Adrenal gland (tissue), 12 donors: ENCODE results near the gene PDE9A. TPM values are rescaled to one million over a fixed set of nuclear protein-coding genes. Genes with fewer than 3 reads are reported as not detected.
A peak's percentile ranks its signal among the peaks of the same experiment; 100 is the strongest.
"Not testable (repeated sequence)": the region's sequence is repeated elsewhere in the genome, so short reads cannot be mapped to it uniquely, and the experiment has no call there.

Experiments used
- DNase-seq, 7 donors: peaks; one replicate each; pipeline ENCODE4 v3.0.0-alpha.2; 2019 to 2020
- H3K27ac ChIP-seq, 5 donors: fragments of 200-600 bp; sonication (generic) in 4 of 5; 1 replicate in 3 of 5; 2 replicates in 2 of 5; pipeline versions ENCODE4 v1.5.1 to v1.8.0; 2016 to 2020; ENCODE audit warnings: mild to moderate bottlenecking in 1 of 5
- H3K27me3 ChIP-seq: fragments of 200-600 bp; 2 replicates; pipeline ENCODE4 v1.8.0; 2021
- H3K36me3 ChIP-seq, 2 donors: fragments of 200-600 bp; replicated peaks in 1 of 2; 1 replicate in 1 of 2; 2 replicates in 1 of 2; pipeline versions ENCODE4 v1.5.1 to v1.8.0; 2018 to 2022
- H3K4me1 ChIP-seq, 2 donors: fragments of 200-600 bp; replicated peaks in 1 of 2; 1 replicate in 1 of 2; 2 replicates in 1 of 2; pipeline versions ENCODE4 v1.5.1 to v1.8.0; 2018 to 2021
- H3K4me3 ChIP-seq, 4 donors: fragments of 200-600 bp; sonication (generic) in 3 of 4; one replicate each; pipeline ENCODE4 v1.5.1; 2016 to 2018
- H3K9me3 ChIP-seq, 3 donors: fragments of 200-600 bp; sonication (generic) in 1 of 3; replicated peaks in 1 of 3; 1 replicate in 2 of 3; 2 replicates in 1 of 3; pipeline versions ENCODE4 v1.5.1 to v1.8.0; 2016 to 2021
- POLR2A ChIP-seq, 2 donors: fragments of 450-650 bp; IDR thresholded peaks; one replicate each; pipeline ENCODE4 v1.6.1; 2017; ENCODE audit warnings: antibody characterized with exemption in 2 of 2, mild to moderate bottlenecking in 2 of 2, moderate library complexity in 1 of 2
- WGBS, 4 donors: extraction: QIAGEN DNeasy Blood & Tissue Kit in 2 of 4; methylation state at CpG; one replicate each; pipeline versions ENCODE4 v1.1.5 to v1.1.7; 2013 to 2017; 5-methylcytosine and 5-hydroxymethylcytosine counted together
- intact Hi-C, 2 donors: fragments of 100-400 bp; cut with DNase I; formaldehyde crosslinking; loops; one replicate each; pipeline versions ENCODE4 v1.14.1 to v1.15.0; 2022 to 2023
- polyA plus RNA-seq, 3 donors: library from polyadenylated mRNA; stranded (reverse); fragments of 200-250 nt in 2 of 3; fragments of 350-450 nt in 1 of 3; fragmentation: Illumina TruSeq in 1 of 3; extraction: RNeasy Lipid Tissue Mini Kit (QIAGEN cat#74804) in 1 of 3; gene quantifications; one replicate each; pipeline ENCODE4 v1.2.3, GENCODE V29; 2013 to 2014
- total RNA-seq, 9 donors: library from RNA; depleted of rRNA in 4 of 9; stranded (reverse); fragments of >200 nt in 4 of 9; fragments of 120-200 nt in 1 of 9; fragmentation: NEBNext Ultra II Directional in 1 of 9; extraction: Animal tissue kit (Norgen Biotek cat#: 25700) in 1 of 9; gene quantifications; one replicate each; pipeline versions ENCODE4 v1.1.0 to v1.2.4, GENCODE V29; 2013 to 2023
- TF ChIP-seq, protein P1 (sequence below), 6 experiments: fragments of 450-650 bp in 4 of 6; fragments of 200-600 bp in 2 of 6; sonication (generic) in 1 of 6; IDR thresholded peaks; 1 replicate in 5 of 6; 2 replicates in 1 of 6; pipeline versions ENCODE4 v1.5.1 to v1.8.0; 2016 to 2021; ENCODE audit warnings: antibody characterized with exemption in 6 of 6, mild to moderate bottlenecking in 2 of 6, moderate library complexity in 1 of 6
- donor health status: healthy with polysubstance abuse.
- donor health status: Bipolar disorder and iron deficiency.
- donor health status: DM: yes; HTN: yes; CAD: no.
- donor health status: DM: no; HTN: no; CAD: no.
- donor health status: DM: no; HTN: no; CAD: no.
- donor health status: DM: yes; HTN: yes; CAD: no.

The PDE9A gene
- total and polyA plus RNA-seq, 12 donors, result 4.6 to 58.1 (median 19.5) TPM

DNA sequence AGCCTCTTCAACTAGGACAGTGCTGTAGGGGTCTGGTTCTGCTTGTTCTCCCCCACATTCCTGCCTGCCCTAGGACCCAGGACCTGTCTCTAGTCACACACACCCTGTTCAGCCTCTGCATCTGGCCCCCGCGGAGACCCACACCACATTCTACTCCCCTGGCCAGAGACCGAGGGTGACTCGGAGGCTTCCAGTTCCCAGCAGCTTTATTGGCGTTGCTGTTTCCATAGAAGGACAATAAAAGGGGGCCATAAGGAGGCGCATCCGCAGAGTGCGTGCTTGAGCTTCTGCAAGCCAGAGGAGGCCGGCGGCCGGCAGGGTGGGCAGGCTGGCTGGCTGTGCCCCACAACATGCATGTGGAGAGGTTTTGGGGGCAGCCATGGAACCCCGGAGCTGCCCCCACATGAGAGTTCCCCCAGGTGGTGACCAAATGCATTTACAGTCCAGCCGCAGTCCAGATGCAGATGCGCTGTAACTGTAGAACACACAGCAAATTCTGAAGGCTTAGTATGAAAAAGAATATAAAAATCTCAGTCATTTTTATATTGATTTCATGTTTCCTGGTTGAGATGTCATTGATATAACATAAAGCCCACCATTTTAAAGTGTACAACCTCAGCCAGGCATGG lies 52.4 kb downstream of the PDE9A start:
- peak in 1 of 7 donors; percentile 30 for DNase-seq
- H3K27me3 ChIP-seq, result no peaks in the 10 kb centered on the region

DNA sequence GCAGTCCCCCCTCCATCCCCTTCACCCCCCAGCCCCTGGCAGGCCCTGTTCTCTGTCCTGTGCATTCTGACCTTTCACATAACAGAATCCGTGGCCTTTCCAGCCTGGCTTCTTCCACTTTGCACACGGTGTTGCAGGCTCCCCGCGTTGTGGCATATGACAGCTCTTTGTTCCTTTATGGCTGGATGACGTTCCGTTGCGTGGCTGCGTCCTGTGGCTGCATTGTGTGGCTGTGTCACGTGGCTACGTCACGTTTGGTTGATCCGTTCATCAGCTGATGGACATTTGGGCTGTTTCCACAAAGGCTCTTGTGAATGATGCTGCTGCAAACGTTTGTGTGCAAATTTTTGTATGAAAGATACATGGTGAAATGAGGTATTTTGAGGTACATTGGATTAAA lies 53.3 kb downstream of the PDE9A start:
- TF ChIP-seq, protein P1, sequence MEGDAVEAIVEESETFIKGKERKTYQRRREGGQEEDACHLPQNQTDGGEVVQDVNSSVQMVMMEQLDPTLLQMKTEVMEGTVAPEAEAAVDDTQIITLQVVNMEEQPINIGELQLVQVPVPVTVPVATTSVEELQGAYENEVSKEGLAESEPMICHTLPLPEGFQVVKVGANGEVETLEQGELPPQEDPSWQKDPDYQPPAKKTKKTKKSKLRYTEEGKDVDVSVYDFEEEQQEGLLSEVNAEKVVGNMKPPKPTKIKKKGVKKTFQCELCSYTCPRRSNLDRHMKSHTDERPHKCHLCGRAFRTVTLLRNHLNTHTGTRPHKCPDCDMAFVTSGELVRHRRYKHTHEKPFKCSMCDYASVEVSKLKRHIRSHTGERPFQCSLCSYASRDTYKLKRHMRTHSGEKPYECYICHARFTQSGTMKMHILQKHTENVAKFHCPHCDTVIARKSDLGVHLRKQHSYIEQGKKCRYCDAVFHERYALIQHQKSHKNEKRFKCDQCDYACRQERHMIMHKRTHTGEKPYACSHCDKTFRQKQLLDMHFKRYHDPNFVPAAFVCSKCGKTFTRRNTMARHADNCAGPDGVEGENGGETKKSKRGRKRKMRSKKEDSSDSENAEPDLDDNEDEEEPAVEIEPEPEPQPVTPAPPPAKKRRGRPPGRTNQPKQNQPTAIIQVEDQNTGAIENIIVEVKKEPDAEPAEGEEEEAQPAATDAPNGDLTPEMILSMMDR (IDR thresholded peaks at IDR 0.05), result no peak
- no peak for TF ChIP-seq POLR2A (IDR thresholded peaks at IDR 0.05)
- DNase-seq, result peak in 1 of 7 donors; percentile 35
- 91 to 96% (median 93%) methylated on average over 13 of the region's 13 CpGs for WGBS, 4 donors
- intact Hi-C loops, result no loop called here
- H3K4me3 ChIP-seq, result no peak overlapping the region
- peaks cover 5 to 12% of the 10 kb centered on the region in 2 donors for H3K4me1 ChIP-seq
- no peaks in the 10 kb centered on the region for H3K27me3 ChIP-seq
- H3K27ac ChIP-seq, result no peak overlapping the region
- no peaks in the 10 kb centered on the region for H3K9me3 ChIP-seq
- H3K36me3 ChIP-seq, result no peaks in the 10 kb centered on the region

More for the DNA sequence above, 52.4 kb downstream of the PDE9A start:
- Histone ChIP-seq H3K9me3 (no peaks in the 10 kb centered on the region), H3K4me1 (peaks cover 5 to 12% of the 10 kb centered on the region in 2 donors), H3K27ac (no peak overlapping the region), H3K36me3 (no peaks in the 10 kb centered on the region), H3K4me3 (no peak overlapping the region)
- WGBS, 4 donors, result 79 to 91% (median 85%) methylated on average over 13 to 14 of the region's 14 CpGs
- intact Hi-C loops, result no loop called here
- TF ChIP-seq, protein P1 (IDR thresholded peaks at IDR 0.05), result no peak
- TF ChIP-seq POLR2A (IDR thresholded peaks at IDR 0.05), result no peak

DNA sequence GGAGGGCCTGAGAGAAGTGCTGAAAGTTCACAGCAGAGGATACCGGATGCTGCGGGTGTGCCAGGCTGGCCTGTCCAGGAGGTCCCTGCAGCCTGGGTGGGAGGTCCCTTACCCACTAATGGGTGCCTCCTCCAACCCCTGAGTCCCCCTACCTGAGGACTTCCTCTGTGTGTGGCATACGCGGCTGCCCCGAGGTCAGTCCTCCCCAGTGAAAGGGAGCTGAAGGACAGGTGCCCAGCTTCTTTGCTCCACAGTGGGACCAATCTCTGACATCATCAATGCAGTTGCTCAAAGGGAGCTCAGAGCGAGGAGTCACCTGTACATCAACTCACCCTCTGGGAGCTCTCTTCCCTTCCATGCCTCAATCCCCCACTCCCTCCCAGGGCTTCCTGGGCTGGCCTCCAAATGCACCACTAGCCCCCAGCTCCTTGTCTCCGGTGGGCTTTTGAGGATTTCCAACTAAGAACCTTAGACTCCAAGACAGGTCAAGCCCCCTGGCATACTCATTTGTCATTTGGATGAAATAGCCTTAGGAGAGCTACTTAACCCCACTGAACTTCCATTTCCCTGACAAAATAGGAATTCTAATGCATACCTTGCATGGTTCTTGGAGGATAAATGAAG lies 53.9 kb downstream of the PDE9A start:
- Histone ChIP-seq H3K9me3 (no peaks in the 10 kb centered on the region), H3K4me3 (no peak overlapping the region), H3K4me1 (peaks cover 5 to 12% of the 10 kb centered on the region in 2 donors), H3K27me3 (no peaks in the 10 kb centered on the region), H3K27ac (no peak overlapping the region), H3K36me3 (no peaks in the 10 kb centered on the region)
- no peak for TF ChIP-seq POLR2A (IDR thresholded peaks at IDR 0.05)
- TF ChIP-seq, protein P1 (IDR thresholded peaks at IDR 0.05), result no peak
- peak in 1 of 7 donors; percentile 40 for DNase-seq
- 87 to 96% (median 92%) methylated on average over 3 to 7 of the region's 7 CpGs for WGBS, 4 donors
- intact Hi-C loops, result no loop called here

DNA sequence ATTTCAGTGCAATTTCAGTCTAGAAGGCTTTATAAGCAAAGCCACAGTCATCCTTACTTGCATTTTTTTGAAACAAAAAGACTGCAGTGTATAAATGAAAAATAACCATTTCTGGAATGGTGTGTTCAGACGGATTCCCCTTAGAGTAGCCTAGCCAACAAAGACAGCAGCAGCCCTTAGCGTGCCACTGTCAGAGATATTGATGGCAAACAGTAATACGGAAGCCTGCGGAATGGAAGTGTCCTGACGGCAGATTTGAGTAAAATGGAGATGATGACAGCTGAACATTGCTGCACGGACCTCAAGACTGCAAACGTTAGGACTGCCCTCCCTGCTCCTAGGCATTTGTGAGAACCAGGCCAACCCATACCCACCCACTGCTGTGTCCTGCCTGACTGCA lies 54.7 kb downstream of the PDE9A start:
- no peak for DNase-seq
- WGBS, 4 donors, result 89 to 91% (median 90%) methylated on average over 7 of the region's 7 CpGs
- Histone ChIP-seq H3K36me3 (no peaks in the 10 kb centered on the region), H3K27ac (no peak overlapping the region), H3K27me3 (no peaks in the 10 kb centered on the region), H3K4me1 (peaks cover 5 to 12% of the 10 kb centered on the region in 2 donors), H3K9me3 (no peaks in the 10 kb centered on the region), H3K4me3 (no peak overlapping the region)
- TF ChIP-seq, protein P1 (IDR thresholded peaks at IDR 0.05), result no peak
- no peak for TF ChIP-seq POLR2A (IDR thresholded peaks at IDR 0.05)
- intact Hi-C loops, result no loop called here

DNA sequence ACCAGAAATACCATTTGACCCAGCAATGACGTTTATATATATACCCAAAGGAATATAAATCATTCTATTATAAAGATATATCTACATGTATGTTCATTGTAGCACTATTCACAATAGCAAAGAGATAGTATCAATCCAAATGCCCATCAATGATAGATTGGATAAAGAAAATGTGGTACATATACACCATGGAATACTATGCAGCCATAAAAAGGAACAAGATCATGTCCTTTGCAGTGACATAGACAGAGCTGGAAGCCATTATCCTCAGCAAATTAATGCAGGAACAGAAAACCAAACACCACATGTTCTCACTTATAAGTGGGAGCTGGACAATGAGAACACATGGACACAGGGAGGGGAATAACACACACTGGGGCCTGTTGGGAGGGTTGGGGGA lies 55.5 kb downstream of the PDE9A start:
- H3K4me3 ChIP-seq, H3K27ac ChIP-seq, H3K9me3 ChIP-seq, intact Hi-C loops, H3K36me3 ChIP-seq, DNase-seq, H3K27me3 ChIP-seq: not testable (repeated sequence)
- peaks cover 5 to 12% of the 10 kb centered on the region in 2 donors for H3K4me1 ChIP-seq
- WGBS, 4 donors, result 80 to 100% (median 93%) methylated on average over 1 of the region's 1 CpG
